Measurements from ENCODE around the gene POC1A.
A peak's percentile ranks its signal among the peaks of the same experiment; 100 is the strongest.

Gene POC1A

GRCh38 chr3:52053307-52054304, 100.6 kb downstream of the POC1A start (continued):
- TF ChIP-seq ZNF660 (tag by site-specific recombination; IDR thresholded peaks at IDR 0.05) (no peak), ZSCAN23 (tag by site-specific recombination; IDR thresholded peaks at IDR 0.05) (no peak), ZNF157 (tag by site-specific recombination; IDR thresholded peaks at IDR 0.05) (no peak), ZNF174 (tag by site-specific recombination; IDR thresholded peaks at IDR 0.05) (no peak), KLF7 (tag by site-specific recombination; IDR thresholded peaks at IDR 0.05; ENCODE audit: borderline replicate concordance) (no peak), SCRT2 (tag by site-specific recombination; IDR thresholded peaks at IDR 0.05) (peak; percentile 93), ZNF473 (tag by site-specific recombination; IDR thresholded peaks at IDR 0.05) (no peak), ZNF510 (tag by site-specific recombination; IDR thresholded peaks at IDR 0.05; ENCODE audit: insufficient replicate concordance) (no peak), ZNF639 (tag by site-specific recombination; IDR thresholded peaks at IDR 0.05) (no peak), ZEB2 (tag by site-specific recombination; IDR thresholded peaks at IDR 0.05) (0 out of 2 replicates have a peak, but pooled peaks have one; percentile 25), ZNF404 (tag by site-specific recombination; IDR thresholded peaks at IDR 0.05) (no peak), REST (tag by site-specific recombination; IDR thresholded peaks at IDR 0.05) (peak; percentile 76), SCRT1 (tag by site-specific recombination; IDR thresholded peaks at IDR 0.05; ENCODE audit: borderline replicate concordance) (peak; percentile 60; the same call in 1 of the 2 replicates), ZBTB8A (tag by site-specific recombination; IDR thresholded peaks at IDR 0.05) (peak; percentile 30; the same call in 1 of the 2 replicates)

DNA sequence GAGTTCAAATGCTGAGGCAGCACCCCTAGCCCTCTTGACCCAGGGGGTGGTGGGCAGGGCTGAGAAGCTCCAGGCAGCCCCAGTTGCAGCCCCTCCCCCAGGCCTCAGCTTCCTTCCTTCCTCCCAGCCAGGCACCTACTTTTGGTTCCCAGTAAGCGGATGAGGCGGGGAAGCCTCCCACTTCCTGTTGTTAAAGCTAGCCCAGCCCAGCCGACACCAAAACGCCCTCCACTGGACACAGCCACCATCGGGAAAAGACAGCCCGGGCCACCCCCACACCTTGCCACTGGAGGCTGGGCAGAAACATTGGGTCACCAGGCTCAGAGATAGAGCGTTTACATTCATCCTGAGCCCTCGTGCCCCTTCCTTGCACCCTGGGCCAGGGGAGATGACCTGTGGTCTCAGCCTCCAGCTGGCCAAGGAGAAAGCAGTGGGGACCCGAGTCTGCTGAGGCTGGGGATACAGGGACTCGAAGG, 101.4 kb downstream of the POC1A start:
- H3K4me1 ChIP-seq (ENCODE audit: control insufficient read depth, insufficient read depth, low read length): peaks cover 4% of the 10 kb centered on the region; the same call in 1 of the 2 replicates
- no peak overlapping the region for H3K27ac ChIP-seq (ENCODE audit: extremely low read depth, low read depth, low read length)
- peaks cover 0 to 65% of the 10 kb centered on the region in 2 experiments; a peak in 1 of 3 replicates for H3K36me3 ChIP-seq (ENCODE audit: control insufficient read depth in 2 of 2, insufficient read depth in 1 of 2, low read length in 2 of 2)
- ChIA-PET CTCF (interaction anchor here (0.6 to 2.6 kb wide), 8 partner anchors 9 to 110 kb away, joined by 3 to 24 read pairs (median 4); partner anchors contain the start of gene PARP3), POLR2A (interaction anchor here (0.6 to 1.5 kb wide), 2 partner anchors 26 to 40 kb away, joined by 6 to 8 read pairs; no protein-coding TSS in a partner anchor)
- no peaks in the 10 kb centered on the region for H3K9me3 ChIP-seq (ENCODE audit: control insufficient read depth, insufficient read depth, low read depth, low read length)
- TF ChIP-seq ZFHX2 (tag by site-specific recombination; conservative IDR thresholded peaks at IDR 0.05) (0 out of 2 replicates have a peak, but pooled peaks have one; percentile 33), EGR2 (tag by site-specific recombination; IDR thresholded peaks at IDR 0.05; ENCODE audit: low read depth) (peak; percentile 62), ZNF274 (IDR thresholded peaks at IDR 0.05; ENCODE audit: low read length) (no peak), ZNF274 (tag by site-specific recombination; IDR thresholded peaks at IDR 0.05; ENCODE audit: borderline replicate concordance) (no peak)
- no peak overlapping the region for H3K4me3 ChIP-seq (ENCODE audit: low read depth, low read length)

Data from HEK293 (cell line).